Measurements from ENCODE around the gene PHLDB1. TPM values are rescaled to one million over a fixed set of nuclear protein-coding genes. Genes with fewer than 3 reads are reported as not detected.

Gene PHLDB1
- total RNA-seq, 1 donor from 2014 or later: 63.1 TPM

DNA sequence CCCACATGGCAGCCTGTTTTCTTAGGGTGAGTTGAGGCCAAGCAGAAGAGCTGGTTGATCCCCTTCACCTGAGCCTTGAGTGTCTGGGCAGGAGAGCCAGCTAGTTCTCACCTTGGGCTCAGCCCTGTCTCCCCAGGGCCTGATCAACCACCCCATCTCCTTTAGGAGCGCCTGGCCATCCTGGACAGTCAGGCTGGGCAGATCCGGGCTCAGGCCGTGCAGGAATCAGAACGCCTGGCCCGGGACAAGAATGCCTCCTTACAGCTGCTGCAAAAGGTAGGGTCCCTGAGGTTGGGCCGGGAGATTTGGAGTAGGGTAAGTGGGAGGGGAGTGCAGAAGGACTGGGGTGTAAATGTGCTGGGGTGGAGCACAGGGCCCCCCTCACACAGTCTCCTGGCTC is 31.3 kb downstream of the PHLDB1 start:
- Mint-ChIP-seq H3K4me1 (ENCODE audit: unreplicated experiment) (peaks cover 19% of the 10 kb centered on the region), H3K36me3 (peaks cover 13% of the 10 kb centered on the region), H3K4me3 (no peak overlapping the region), H3K27ac (no peak overlapping the region), H3K9me3 (no peaks in the 10 kb centered on the region), H3K27me3 (no peaks in the 10 kb centered on the region)
- no peak for DNase-seq (ENCODE audit: extremely low spot score, unreplicated experiment)
- TF ChIP-seq, protein P1, sequence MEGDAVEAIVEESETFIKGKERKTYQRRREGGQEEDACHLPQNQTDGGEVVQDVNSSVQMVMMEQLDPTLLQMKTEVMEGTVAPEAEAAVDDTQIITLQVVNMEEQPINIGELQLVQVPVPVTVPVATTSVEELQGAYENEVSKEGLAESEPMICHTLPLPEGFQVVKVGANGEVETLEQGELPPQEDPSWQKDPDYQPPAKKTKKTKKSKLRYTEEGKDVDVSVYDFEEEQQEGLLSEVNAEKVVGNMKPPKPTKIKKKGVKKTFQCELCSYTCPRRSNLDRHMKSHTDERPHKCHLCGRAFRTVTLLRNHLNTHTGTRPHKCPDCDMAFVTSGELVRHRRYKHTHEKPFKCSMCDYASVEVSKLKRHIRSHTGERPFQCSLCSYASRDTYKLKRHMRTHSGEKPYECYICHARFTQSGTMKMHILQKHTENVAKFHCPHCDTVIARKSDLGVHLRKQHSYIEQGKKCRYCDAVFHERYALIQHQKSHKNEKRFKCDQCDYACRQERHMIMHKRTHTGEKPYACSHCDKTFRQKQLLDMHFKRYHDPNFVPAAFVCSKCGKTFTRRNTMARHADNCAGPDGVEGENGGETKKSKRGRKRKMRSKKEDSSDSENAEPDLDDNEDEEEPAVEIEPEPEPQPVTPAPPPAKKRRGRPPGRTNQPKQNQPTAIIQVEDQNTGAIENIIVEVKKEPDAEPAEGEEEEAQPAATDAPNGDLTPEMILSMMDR (conservative IDR thresholded peaks at IDR 0.05): no peak

DNA sequence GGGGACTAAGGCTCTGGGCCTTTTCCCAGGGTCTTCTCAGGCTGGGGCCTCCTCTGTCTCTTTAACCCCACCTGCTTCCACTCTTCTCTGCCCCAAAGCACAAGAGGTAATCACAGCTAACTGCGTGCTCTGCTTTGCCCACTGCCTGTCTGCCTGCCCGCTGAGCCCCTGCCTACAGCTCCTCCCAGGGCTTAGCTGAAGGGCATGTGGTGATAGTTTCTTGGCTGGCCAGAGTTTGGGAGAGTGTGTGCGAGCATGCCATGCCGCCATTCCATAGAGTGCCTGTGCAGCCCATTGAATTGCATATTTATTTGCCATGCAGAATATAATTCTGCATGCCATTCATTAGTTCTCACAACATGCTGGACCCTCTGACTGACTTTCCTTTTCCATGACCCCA is 32.5 kb downstream of the PHLDB1 start:
- H3K27ac Mint-ChIP-seq: no peak overlapping the region

DNA sequence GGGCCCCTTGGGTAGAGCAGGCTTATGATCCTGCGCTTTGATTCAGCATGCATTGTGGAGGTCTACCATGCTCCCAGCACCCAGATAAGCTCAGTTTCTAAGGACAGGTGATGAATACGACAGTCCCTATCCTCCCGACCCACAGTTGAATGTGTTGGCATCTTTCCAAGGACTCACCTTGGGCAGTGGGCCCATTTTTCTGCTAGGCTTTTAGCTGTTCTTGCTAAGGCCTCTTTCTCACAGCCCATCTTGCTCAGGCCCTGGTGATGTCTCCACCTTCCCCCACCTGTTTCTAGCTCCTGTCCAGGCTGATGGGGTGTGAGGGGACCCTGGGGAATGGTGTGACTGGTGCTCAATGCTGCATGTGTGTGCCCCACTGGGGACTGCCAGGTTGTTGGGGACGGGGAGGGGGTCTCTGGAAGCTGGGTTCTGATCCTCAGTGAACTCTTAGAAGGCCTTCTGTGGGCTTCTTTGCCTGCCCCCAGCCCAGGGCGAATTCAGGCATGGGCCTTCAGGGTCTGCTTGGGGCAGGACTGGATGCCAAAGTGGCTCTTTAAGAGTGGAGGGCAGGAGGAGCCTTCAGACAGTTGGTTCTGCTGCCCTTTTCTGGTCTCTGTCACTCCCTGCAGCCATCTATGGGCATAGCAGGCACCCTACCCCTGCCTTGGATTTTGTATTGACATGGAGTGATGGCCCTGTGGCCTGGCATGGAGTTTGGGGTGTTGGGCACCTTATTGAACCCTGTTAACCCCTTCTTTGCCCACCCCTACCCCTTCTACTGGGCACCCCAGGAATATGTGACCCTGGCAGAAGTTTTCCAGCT is 33.1 kb downstream of the PHLDB1 start:
- Mint-ChIP-seq H3K36me3 (peaks cover 13% of the 10 kb centered on the region), H3K4me3 (no peak overlapping the region), H3K27me3 (no peaks in the 10 kb centered on the region), H3K27ac (no peak overlapping the region), H3K9me3 (no peaks in the 10 kb centered on the region), H3K4me1 (ENCODE audit: unreplicated experiment) (peaks cover 8% of the 10 kb centered on the region)
- TF ChIP-seq, protein P1 (conservative IDR thresholded peaks at IDR 0.05): no peak
- DNase-seq (ENCODE audit: extremely low spot score, unreplicated experiment): no peak

More for the DNA sequence above, 32.5 kb downstream of the PHLDB1 start:
- Mint-ChIP-seq H3K27me3 (no peaks in the 10 kb centered on the region), H3K4me3 (no peak overlapping the region), H3K9me3 (no peaks in the 10 kb centered on the region), H3K4me1 (ENCODE audit: unreplicated experiment) (peaks cover 11% of the 10 kb centered on the region), H3K36me3 (peaks cover 13% of the 10 kb centered on the region)
- TF ChIP-seq, protein P1 (conservative IDR thresholded peaks at IDR 0.05): no peak
- DNase-seq (ENCODE audit: extremely low spot score, unreplicated experiment): no peak

DNA sequence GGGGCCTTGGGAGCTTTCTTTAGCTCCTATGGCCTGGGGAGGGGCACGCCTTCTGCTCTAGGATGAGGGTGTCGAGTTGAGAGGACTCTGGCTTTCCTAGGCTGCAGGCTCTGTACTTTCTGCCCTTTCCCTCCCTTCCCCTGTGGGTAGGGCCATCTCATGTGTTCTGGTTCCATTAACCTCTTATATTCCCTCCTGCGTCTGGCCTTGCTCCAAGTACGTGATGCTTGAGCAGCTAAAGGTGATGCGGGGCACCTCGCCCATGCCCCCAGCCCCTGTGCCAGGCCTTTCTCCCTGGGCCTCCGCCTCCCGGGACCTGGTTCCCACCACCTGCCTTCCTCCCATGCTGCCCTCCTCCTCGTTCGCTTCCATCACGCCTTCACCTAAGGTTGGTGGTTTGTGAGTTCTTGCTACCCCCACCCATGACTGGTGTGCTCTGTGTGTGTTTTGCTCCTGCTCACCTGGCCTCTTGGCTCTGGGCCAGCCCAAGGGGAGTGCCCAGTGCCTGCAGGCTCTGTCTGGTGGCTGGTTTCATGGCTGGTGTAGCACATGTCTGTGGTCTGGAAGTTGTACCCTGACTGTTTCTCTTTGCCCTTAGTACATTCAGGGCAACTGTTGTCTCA is 34.1 kb downstream of the PHLDB1 start:
- Mint-ChIP-seq H3K36me3 (peaks cover 9% of the 10 kb centered on the region), H3K4me3 (no peak overlapping the region), H3K27me3 (no peaks in the 10 kb centered on the region), H3K27ac (peak overlapping the region; percentile 35), H3K9me3 (no peaks in the 10 kb centered on the region), H3K4me1 (ENCODE audit: unreplicated experiment) (no peaks in the 10 kb centered on the region)
- no peak for DNase-seq (ENCODE audit: extremely low spot score, unreplicated experiment)
- TF ChIP-seq, protein P1 (conservative IDR thresholded peaks at IDR 0.05): no peak

DNA sequence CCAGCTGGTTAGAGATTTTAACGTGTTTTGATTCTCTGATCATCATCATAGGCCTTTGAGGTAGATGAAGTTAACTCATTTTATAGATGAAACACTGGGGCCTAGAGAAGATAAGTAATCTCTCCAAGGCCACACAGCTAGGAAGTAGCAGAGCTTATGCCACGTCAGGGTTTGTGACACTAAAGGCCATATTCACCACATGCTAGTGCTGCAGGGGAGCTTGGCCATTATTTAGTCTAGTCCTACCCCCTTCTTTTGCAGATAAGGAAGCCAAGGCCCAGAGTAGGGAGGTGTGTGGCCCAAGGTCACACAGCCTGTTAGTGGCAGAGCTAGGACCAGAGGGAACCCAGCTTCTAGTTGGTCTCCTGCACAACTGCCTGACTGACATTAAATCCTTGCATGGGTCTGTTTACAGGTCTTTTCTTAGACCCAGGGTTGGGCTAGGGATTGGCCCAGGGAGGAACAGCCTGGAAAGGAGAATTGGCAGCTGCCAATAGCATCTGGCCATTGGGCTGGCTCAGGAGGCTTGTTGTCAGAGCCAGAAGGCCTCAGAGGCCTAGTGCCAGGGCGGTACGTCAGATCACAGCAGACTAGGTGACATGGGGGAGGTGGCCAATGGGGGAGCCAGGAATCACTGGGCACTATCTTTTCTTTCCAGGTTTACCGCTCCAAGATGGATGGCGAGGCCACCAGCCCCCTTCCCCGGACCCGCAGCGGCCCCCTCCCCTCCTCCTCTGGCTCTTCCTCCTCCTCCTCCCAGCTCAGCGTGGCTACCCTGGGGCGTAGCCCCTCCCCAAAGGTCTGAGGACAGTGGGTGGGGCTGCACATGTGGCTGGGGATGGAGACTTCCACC is 36.0 kb downstream of the PHLDB1 start:
- no peak overlapping the region for H3K4me3 Mint-ChIP-seq
- H3K27ac Mint-ChIP-seq: no peak overlapping the region
- DNase-seq (ENCODE audit: extremely low spot score, unreplicated experiment): no peak
- TF ChIP-seq, protein P1 (conservative IDR thresholded peaks at IDR 0.05): no peak
- no peaks in the 10 kb centered on the region for H3K27me3 Mint-ChIP-seq
- no peaks in the 10 kb centered on the region for H3K4me1 Mint-ChIP-seq (ENCODE audit: unreplicated experiment)
- H3K9me3 Mint-ChIP-seq: no peaks in the 10 kb centered on the region
- H3K36me3 Mint-ChIP-seq: peaks cover 8% of the 10 kb centered on the region

All from type B pancreatic cell (in vitro differentiated cells).